Esophagus (tissue), 2 donors: ENCODE results near the gene KCNJ12. TPM values are rescaled to one million over a fixed set of nuclear protein-coding genes. Genes with fewer than 3 reads are reported as not detected.
"Not testable (repeated sequence)": the region's sequence is repeated elsewhere in the genome, so short reads cannot be mapped to it uniquely, and the experiment has no call there.

ENCODE experiments used
- H3K27ac ChIP-seq, 2 donors: one replicate each; pipeline ENCODE4 v1.5.1; 2013; ENCODE audit warnings: low read depth in 2 of 2, mild to moderate bottlenecking in 2 of 2, inconsistent platforms in 1 of 2, low read length in 1 of 2, moderate library complexity in 1 of 2
- H3K27me3 ChIP-seq, 2 donors: one replicate each; pipeline ENCODE4 v1.6.1; 2013; ENCODE audit warnings: low read length in 2 of 2, control low read depth in 1 of 2, mild to moderate bottlenecking in 1 of 2; ENCODE audit not compliant: insufficient read depth in 2 of 2, control insufficient read depth in 1 of 2
- H3K36me3 ChIP-seq, 2 donors: one replicate each; pipeline ENCODE4 v1.6.1; 2013; ENCODE audit warnings: low read length in 1 of 2; ENCODE audit not compliant: control insufficient read depth in 2 of 2, insufficient read depth in 2 of 2
- H3K4me1 ChIP-seq, 2 donors: one replicate each; pipeline ENCODE4 v1.6.1; 2013; ENCODE audit warnings: low read length in 1 of 2; ENCODE audit not compliant: control insufficient read depth in 2 of 2, insufficient read depth in 2 of 2
- H3K4me3 ChIP-seq, 2 donors: one replicate each; pipeline ENCODE4 v1.5.1; 2013; ENCODE audit warnings: low read length in 2 of 2, mild to moderate bottlenecking in 2 of 2, low read depth in 1 of 2, moderate library complexity in 1 of 2
- H3K9me3 ChIP-seq, 2 donors: one replicate each; pipeline ENCODE4 v1.6.1; 2013; ENCODE audit warnings: mild to moderate bottlenecking in 2 of 2, low read depth in 1 of 2, low read length in 1 of 2, moderate library complexity in 1 of 2; ENCODE audit not compliant: control insufficient read depth in 2 of 2, insufficient read depth in 1 of 2
- WGBS, 2 donors: extraction: QIAGEN DNeasy Blood & Tissue Kit; methylation state at CpG; one replicate each; pipeline ENCODE4 v1.1.7; 2013; 5-methylcytosine and 5-hydroxymethylcytosine counted together
- polyA plus RNA-seq, 2 donors: library from polyadenylated mRNA; stranded (reverse); fragments of 200-250 nt; gene quantifications; one replicate each; pipeline ENCODE4 v1.2.3, GENCODE V29; 2013
- donor health status: healthy with polysubstance abuse.
- donor health status: Bipolar disorder and iron deficiency.

The KCNJ12 gene
- polyA plus RNA-seq, 2 donors, result 0.06 to 0.09 TPM

GRCh38 chr17:21348926-21349261, 27.3 kb upstream of the KCNJ12 start:
- 77 to 79% methylated on average over 4 to 5 of the region's 7 CpGs for WGBS, 2 donors
- not testable (repeated sequence) for H3K27me3 ChIP-seq, H3K4me3 ChIP-seq, H3K9me3 ChIP-seq, H3K4me1 ChIP-seq, H3K36me3 ChIP-seq, H3K27ac ChIP-seq

DNA sequence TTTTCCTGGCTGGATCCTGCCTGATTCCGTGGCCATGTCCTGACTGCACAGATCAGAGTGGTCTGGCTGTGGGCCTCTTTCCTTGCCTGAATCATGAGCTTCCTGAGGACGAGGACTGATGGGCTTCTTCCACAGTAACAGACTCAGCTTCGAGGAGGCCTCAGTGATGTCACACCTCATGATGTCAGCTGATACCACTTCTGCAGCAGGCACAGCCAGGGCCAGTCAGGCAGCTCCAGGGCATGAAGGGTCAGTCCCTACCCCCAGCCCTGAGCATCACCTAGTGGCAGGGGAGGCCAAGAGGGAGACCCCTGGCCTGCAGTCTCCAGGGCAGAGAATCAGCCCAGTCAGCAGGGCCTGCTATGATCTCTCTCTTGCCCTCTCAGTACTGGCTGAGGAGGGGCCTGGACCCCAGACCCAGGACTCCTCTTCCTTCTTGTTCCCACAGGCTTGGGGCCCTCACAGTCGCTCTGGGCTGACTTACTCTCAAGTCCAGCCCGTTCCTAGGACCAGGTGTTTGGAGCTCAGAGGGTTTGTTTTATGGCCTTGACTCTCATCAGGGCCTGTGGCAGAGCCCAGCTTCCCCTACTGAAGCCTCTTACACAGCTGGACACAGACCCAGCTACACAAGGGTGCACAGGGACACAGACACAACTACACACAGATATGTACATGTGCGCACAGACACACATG, 26.7 kb upstream of the KCNJ12 start:
- H3K27me3 ChIP-seq, H3K9me3 ChIP-seq, H3K27ac ChIP-seq, H3K4me3 ChIP-seq, H3K36me3 ChIP-seq, H3K4me1 ChIP-seq: not testable (repeated sequence)
- WGBS, 2 donors, result 72 to 77% methylated on average over 5 of the region's 6 CpGs

DNA sequence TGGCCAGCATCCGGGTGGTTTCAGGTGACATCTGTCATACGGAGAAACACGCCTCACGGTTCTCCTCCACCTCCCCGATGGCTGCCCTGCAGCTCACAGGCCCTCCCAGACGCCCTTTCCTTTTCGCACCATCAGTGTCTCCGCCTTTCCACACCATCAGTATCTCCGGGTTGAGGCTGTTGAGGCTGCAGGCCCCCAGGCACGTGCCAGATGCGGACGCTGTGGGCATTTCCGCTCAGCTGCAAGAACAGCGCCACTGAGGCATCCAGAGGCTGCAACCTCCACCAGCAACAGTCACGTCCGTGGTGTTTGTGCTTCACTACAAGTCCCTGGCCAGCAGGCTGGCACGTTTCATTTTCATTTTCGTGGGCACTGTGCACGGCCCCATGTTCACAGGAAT, 25.7 kb upstream of the KCNJ12 start:
- 81 to 86% methylated on average over 16 to 19 of the region's 19 CpGs for WGBS, 2 donors
- H3K27ac ChIP-seq, H3K36me3 ChIP-seq, H3K4me3 ChIP-seq, H3K27me3 ChIP-seq, H3K4me1 ChIP-seq, H3K9me3 ChIP-seq: not testable (repeated sequence)

- Histone ChIP-seq H3K4me1 (peaks cover 0 to 2% of the 10 kb centered on the region in 2 donors), H3K27me3 (no peaks in the 10 kb centered on the region), H3K27ac (no peak overlapping the region), H3K9me3 (no peaks in the 10 kb centered on the region), H3K4me3 (no peak overlapping the region), H3K36me3 (no peaks in the 10 kb centered on the region)
- 71 to 74% methylated on average over 3 of the region's 3 CpGs for WGBS, 2 donors
Measured at GRCh38 chr17:21351366-21352065, 24.6 kb upstream of the KCNJ12 start.

DNA sequence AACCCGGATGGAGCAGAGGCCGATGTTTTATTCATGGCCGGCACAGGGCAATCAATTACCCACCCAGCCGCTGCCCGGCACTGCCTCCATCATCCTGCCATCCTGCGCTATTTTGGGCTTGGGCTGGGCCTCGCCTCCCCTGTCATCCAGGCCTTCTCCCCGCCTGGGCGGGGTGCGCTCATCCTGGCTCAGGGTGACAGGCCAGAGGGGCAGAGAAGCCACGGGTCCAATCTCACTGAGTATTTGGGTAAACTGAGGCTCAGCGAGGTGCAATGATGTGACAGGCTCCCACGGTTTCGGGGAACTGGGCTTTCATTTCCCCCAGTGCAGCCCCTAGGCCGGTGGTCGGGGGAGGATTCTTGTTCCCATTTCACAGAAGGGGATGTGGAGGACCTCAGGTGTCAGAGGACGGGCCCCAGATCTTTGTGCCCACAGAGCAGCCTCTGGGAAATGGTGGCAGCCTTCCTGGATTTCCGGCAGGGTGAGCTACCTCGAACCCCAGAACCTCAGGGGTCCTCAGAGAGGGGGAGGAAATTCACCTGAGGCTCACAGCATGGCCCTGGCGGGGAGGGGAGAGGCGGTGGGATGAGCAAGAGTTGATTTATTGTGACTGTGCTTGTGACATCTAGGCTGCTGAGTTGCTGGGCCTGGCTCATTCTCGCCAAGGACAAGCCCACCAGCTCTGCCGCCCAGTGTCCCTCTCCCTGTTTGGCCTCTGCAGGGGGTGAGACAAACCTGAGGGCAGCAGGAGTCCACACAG, 23.8 kb upstream of the KCNJ12 start:
- H3K4me3 ChIP-seq, result no peak overlapping the region
- H3K36me3 ChIP-seq, result no peaks in the 10 kb centered on the region
- H3K4me1 ChIP-seq, result peaks cover 0 to 2% of the 10 kb centered on the region in 2 donors
- H3K9me3 ChIP-seq, result no peaks in the 10 kb centered on the region
- H3K27me3 ChIP-seq, result no peaks in the 10 kb centered on the region
- WGBS, 2 donors, result 87 to 89% methylated on average over 22 to 23 of the region's 23 CpGs
- H3K27ac ChIP-seq, result no peak overlapping the region

DNA sequence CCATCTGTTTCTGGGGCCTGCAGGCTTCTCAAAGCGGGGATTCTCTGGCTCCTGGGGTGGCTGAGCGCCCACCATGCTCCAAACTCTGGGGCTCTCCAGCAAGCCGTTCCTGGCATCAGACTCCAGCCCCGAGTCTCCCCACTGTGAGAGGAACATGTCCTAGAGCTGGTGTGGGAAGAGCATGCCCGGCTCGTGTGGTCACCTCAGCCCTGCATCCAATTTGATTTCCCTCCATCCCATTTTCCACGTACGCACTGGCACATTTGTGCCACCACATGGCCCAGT, 23.2 kb upstream of the KCNJ12 start:
- no peak overlapping the region for H3K27ac ChIP-seq
- WGBS, 2 donors, result 87 to 90% methylated on average over 8 of the region's 8 CpGs
- peaks cover 0 to 2% of the 10 kb centered on the region in 2 donors for H3K4me1 ChIP-seq
- H3K9me3 ChIP-seq, result no peaks in the 10 kb centered on the region
- H3K36me3 ChIP-seq, result no peaks in the 10 kb centered on the region
- H3K27me3 ChIP-seq, result no peaks in the 10 kb centered on the region
- H3K4me3 ChIP-seq, result no peak overlapping the region

GRCh38 chr17:21353326-21354010, 22.7 kb upstream of the KCNJ12 start:
- no peak overlapping the region for H3K4me3 ChIP-seq
- WGBS, 2 donors, result 73 to 74% methylated on average over 13 of the region's 13 CpGs
- H3K9me3 ChIP-seq, result no peaks in the 10 kb centered on the region
- H3K27ac ChIP-seq, result no peak overlapping the region
- no peaks in the 10 kb centered on the region for H3K36me3 ChIP-seq
- no peaks in the 10 kb centered on the region for H3K27me3 ChIP-seq
- H3K4me1 ChIP-seq, result peaks cover 0 to 2% of the 10 kb centered on the region in 2 donors

GRCh38 chr17:21354796-21355385, 21.3 kb upstream of the KCNJ12 start:
- H3K36me3 ChIP-seq, result no peaks in the 10 kb centered on the region
- H3K4me1 ChIP-seq, result peaks cover 2 to 3% of the 10 kb centered on the region in 2 donors
- no peak overlapping the region for H3K27ac ChIP-seq
- WGBS, 2 donors, result 89 to 90% methylated on average over 13 of the region's 13 CpGs
- H3K27me3 ChIP-seq, result no peaks in the 10 kb centered on the region
- no peak overlapping the region for H3K4me3 ChIP-seq
- no peaks in the 10 kb centered on the region for H3K9me3 ChIP-seq

GRCh38 chr17:21355586-21355985, 20.6 kb upstream of the KCNJ12 start:
- no peaks in the 10 kb centered on the region for H3K36me3 ChIP-seq
- H3K9me3 ChIP-seq, result no peaks in the 10 kb centered on the region
- H3K27me3 ChIP-seq, result no peaks in the 10 kb centered on the region
- H3K4me3 ChIP-seq, result no peak overlapping the region
- no peak overlapping the region for H3K27ac ChIP-seq
- peaks cover 2 to 3% of the 10 kb centered on the region in 2 donors for H3K4me1 ChIP-seq
- 82 to 85% methylated on average over 12 of the region's 12 CpGs for WGBS, 2 donors
